Measurements from ENCODE around the gene TBC1D13. TPM values are rescaled to one million over a fixed set of nuclear protein-coding genes. Genes with fewer than 3 reads are reported as not detected.

TBC1D13 gene
- total RNA-seq, 2 experiments from 2014 or later: 25.4 to 28.7 TPM

DNA sequence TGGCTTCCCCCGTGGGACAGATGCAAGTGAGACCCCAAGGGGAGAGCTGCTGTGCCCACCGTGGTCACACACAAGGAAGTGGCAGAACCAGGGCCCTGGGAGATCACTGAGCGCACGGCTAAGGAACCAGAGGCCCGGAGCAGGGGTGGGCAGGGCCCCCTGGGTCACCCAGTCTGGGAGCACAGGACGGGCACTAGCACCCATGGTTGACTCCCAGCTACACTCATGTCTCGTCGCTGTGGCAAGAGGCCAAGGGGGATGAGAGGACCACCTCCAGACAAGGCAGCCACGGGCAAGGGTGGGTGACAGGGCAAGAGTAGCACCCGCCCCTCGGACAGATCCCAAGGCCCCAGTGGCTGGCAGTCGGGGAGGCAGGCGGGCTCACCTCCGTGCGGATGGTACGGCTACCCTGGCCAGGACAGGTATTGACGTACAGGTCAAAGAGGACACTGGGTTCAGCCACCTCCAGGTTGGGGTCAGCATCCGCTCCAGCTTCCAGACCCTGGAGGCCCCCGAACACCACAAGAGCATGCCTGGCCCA is 36.4 kb downstream of the TBC1D13 start:
- Mint-ChIP-seq H3K36me3 (ENCODE audit: low read depth) (peaks cover 57% of the 10 kb centered on the region), H3K27me3 (no peaks in the 10 kb centered on the region), H3K4me3 (no peak overlapping the region), H3K27ac (no peak overlapping the region), H3K4me1 (ENCODE audit: low read depth) (peaks cover 9% of the 10 kb centered on the region), H3K9me3 (no peaks in the 10 kb centered on the region)
- H3K4me3 ChIP-seq (ENCODE audit: low read length): no peak overlapping the region
- H3K4me1 ChIP-seq (ENCODE audit: insufficient read depth, low read length): peaks cover 20% of the 10 kb centered on the region
- H3K36me3 ChIP-seq (ENCODE audit: insufficient read depth, low read length): peaks cover 58% of the 10 kb centered on the region
- ATAC-seq (ENCODE audit: poor library complexity) (no peak), DNase-seq (no peak)
- CTCF ChIA-PET: no interaction called here
- no peaks in the 10 kb centered on the region for H3K9me3 ChIP-seq (ENCODE audit: control insufficient read depth in 1 of 2, insufficient read depth in 1 of 2, low read length in 2 of 2)
- TF ChIP-seq, protein P1, sequence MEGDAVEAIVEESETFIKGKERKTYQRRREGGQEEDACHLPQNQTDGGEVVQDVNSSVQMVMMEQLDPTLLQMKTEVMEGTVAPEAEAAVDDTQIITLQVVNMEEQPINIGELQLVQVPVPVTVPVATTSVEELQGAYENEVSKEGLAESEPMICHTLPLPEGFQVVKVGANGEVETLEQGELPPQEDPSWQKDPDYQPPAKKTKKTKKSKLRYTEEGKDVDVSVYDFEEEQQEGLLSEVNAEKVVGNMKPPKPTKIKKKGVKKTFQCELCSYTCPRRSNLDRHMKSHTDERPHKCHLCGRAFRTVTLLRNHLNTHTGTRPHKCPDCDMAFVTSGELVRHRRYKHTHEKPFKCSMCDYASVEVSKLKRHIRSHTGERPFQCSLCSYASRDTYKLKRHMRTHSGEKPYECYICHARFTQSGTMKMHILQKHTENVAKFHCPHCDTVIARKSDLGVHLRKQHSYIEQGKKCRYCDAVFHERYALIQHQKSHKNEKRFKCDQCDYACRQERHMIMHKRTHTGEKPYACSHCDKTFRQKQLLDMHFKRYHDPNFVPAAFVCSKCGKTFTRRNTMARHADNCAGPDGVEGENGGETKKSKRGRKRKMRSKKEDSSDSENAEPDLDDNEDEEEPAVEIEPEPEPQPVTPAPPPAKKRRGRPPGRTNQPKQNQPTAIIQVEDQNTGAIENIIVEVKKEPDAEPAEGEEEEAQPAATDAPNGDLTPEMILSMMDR (IDR thresholded peaks at IDR 0.05): no peak
- no peaks in the 10 kb centered on the region for H3K27me3 ChIP-seq (ENCODE audit: control insufficient read depth in 1 of 2, insufficient read depth in 2 of 2, low read length in 2 of 2)
- H3K27ac ChIP-seq (ENCODE audit: low read depth in 1 of 2, low read length in 2 of 2): no peak overlapping the region
- POLR2A ChIA-PET: no interaction called here
- intact Hi-C loops (cut with DNase I, micrococcal nuclease): no loop called here

DNA sequence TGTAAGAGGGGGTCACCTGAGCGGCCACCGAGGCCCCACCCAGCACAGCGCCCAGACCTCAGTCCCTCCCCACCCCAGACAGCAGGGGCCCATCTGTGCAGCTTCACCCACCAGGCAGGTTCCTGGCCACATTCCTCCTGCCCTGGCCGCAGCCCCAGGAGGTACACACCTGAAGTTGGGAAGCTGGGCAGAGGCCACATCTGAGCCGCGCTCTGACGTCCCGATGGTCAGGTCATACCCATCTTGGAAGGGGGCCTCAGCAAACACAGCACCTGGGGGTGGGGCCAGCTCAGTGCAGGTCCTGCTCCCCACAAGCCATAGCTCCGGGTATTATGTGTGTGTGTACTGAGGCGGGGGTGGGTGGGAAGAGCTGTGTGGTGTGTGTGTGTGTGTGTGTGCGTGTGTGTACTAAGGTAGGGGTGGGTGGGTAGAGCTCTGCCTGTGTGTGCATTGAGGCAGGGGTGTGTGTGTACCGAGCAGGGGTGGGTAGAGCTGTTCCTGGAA is 36.9 kb downstream of the TBC1D13 start:
- Mint-ChIP-seq H3K9me3 (no peaks in the 10 kb centered on the region), H3K36me3 (ENCODE audit: low read depth) (peaks cover 63% of the 10 kb centered on the region), H3K27ac (no peak overlapping the region), H3K4me3 (no peak overlapping the region), H3K4me1 (ENCODE audit: low read depth) (peaks cover 14% of the 10 kb centered on the region), H3K27me3 (no peaks in the 10 kb centered on the region)
- Histone ChIP-seq H3K36me3 (ENCODE audit: insufficient read depth, low read length) (peaks cover 58% of the 10 kb centered on the region), H3K4me1 (ENCODE audit: insufficient read depth, low read length) (peaks cover 26% of the 10 kb centered on the region), H3K27ac (ENCODE audit: low read depth in 1 of 2, low read length in 2 of 2) (no peak overlapping the region), H3K27me3 (ENCODE audit: control insufficient read depth in 1 of 2, insufficient read depth in 2 of 2, low read length in 2 of 2) (no peaks in the 10 kb centered on the region), H3K9me3 (ENCODE audit: control insufficient read depth in 1 of 2, insufficient read depth in 1 of 2, low read length in 2 of 2) (no peaks in the 10 kb centered on the region), H3K4me3 (ENCODE audit: low read length) (no peak overlapping the region)
- DNase-seq: no peak
- ChIA-PET POLR2A (no interaction called here), CTCF (no interaction called here)
- no peak for ATAC-seq (ENCODE audit: poor library complexity)
- intact Hi-C loops (cut with DNase I, micrococcal nuclease): no loop called here
- TF ChIP-seq, protein P1 (IDR thresholded peaks at IDR 0.05): no peak

DNA sequence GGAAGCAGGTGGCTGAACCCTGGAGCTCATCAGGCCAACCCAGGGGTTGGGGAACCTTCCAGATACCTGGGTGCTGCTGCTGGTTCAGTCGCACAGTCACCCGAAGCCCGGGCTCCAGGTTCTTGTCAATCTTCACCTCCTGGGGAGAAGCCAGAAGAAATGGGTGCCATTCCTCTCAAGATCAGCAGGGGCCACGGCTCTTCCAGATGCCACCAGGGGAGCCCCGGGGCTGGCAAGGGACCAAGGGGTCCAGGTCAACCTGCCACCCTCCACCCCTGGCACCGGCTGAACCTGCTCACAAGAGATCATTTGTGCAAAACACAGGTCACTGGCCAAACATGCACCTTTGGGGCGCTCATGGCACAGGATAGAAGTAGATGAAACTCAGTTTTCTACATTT is 37.9 kb downstream of the TBC1D13 start:
- Mint-ChIP-seq H3K4me1 (ENCODE audit: low read depth) (peaks cover 14% of the 10 kb centered on the region), H3K27me3 (no peaks in the 10 kb centered on the region), H3K4me3 (no peak overlapping the region), H3K27ac (no peak overlapping the region), H3K36me3 (ENCODE audit: low read depth) (peaks cover 71% of the 10 kb centered on the region), H3K9me3 (no peaks in the 10 kb centered on the region)
- DNase-seq (no peak), ATAC-seq (ENCODE audit: poor library complexity) (no peak)
- H3K9me3 ChIP-seq (ENCODE audit: control insufficient read depth in 1 of 2, insufficient read depth in 1 of 2, low read length in 2 of 2): no peaks in the 10 kb centered on the region
- intact Hi-C loops (cut with DNase I, micrococcal nuclease): loop anchor here in 1 of 2 experiments (5.0 kb wide), 1 partner anchor 38 kb away; the partner anchor contains the start of gene TBC1D13
- no peak overlapping the region for H3K4me3 ChIP-seq (ENCODE audit: low read length)
- TF ChIP-seq, protein P1 (IDR thresholded peaks at IDR 0.05): no peak
- CTCF ChIA-PET: no interaction called here
- POLR2A ChIA-PET: no interaction called here
- H3K36me3 ChIP-seq (ENCODE audit: insufficient read depth, low read length): peaks cover 58% of the 10 kb centered on the region
- peaks cover 22% of the 10 kb centered on the region for H3K4me1 ChIP-seq (ENCODE audit: insufficient read depth, low read length)
- H3K27me3 ChIP-seq (ENCODE audit: control insufficient read depth in 1 of 2, insufficient read depth in 2 of 2, low read length in 2 of 2): no peaks in the 10 kb centered on the region
- no peak overlapping the region for H3K27ac ChIP-seq (ENCODE audit: low read depth in 1 of 2, low read length in 2 of 2)

All from CD4-positive, alpha-beta T cell (primary cell).